HCT116 (cell line): ENCODE results near the gene NDUFA3. TPM values are rescaled to one million over a fixed set of nuclear protein-coding genes. Genes with fewer than 3 reads are reported as not detected.

ENCODE experiments used
- ATAC-seq: fragments of 200-7000 bp; cut with Tn5 transposase; 2 replicates; pipeline ENCODE4 v1.9.1; 2020; ENCODE audit warnings: mild to moderate bottlenecking, moderate library complexity
- BruUV-seq: library from RNA; stranded (reverse); fragments of 400-500 nt; replicated peaks from 2 replicates; lab custom pipeline; 2021; lab: Mats Ljungman, UMichigan
- CTCF ChIA-PET: fragments of 300-600 bp; sonication (Branson Sonifier 250); formaldehyde crosslinking; loops from one replicate; lab custom pipeline; 2021; ENCODE audit warnings: antibody characterized with exemption; lab: Charles Lee
- POLR2A ChIA-PET: fragments of 300-600, 350-600 bp; sonication (Branson Sonifier 250); formaldehyde crosslinking; loops from one replicate; lab custom pipeline; 2021; ENCODE audit warnings: antibody characterized with exemption; lab: Charles Lee
- RAD21 ChIA-PET, 2 experiments: fragments of 300-600 bp; sonication (Branson Sonifier 250); formaldehyde crosslinking; loops; one replicate each; lab custom pipeline; 2023; ENCODE audit warnings: low total read pairs in 2 of 2; ENCODE audit not compliant: uncharacterized antibody in 2 of 2, unreplicated experiment in 2 of 2, low non-redundant PET in 1 of 2; lab: Charles Lee
- DNase-seq: peaks from one replicate; pipeline ENCODE4 v3.0.0-alpha.2; 2010; ENCODE audit warnings: low read depth, low spot score
- H2AFZ ChIP-seq: fragments of 200-600 bp; shearing (Covaris generic), sonication (generic); 2 replicates; pipeline ENCODE4 v1.6.1; 2017; ENCODE audit warnings: low read depth, mixed run types, mixed read lengths, antibody characterized with exemption, low read length; ENCODE audit not compliant: poor library complexity, severe bottlenecking
- H3K27ac ChIP-seq: 2 replicates; pipeline ENCODE4 v1.5.1; 2012; ENCODE audit warnings: low read depth, low read length
- H3K27me3 ChIP-seq: fragments of 200-600 bp; sonication (generic); 2 replicates; pipeline ENCODE4 v1.6.1; 2016; ENCODE audit warnings: mixed run types, low read length, mixed read lengths; ENCODE audit not compliant: insufficient read depth
- H3K36me3 ChIP-seq, 2 experiments: fragments of 200-500 bp in 1 of 2; fragments of 200-600 bp in 1 of 2; sonication (Bioruptor generic) in 1 of 2; sonication (generic) in 1 of 2; 2 replicates each; pipeline versions ENCODE4 v1.5.1 to v1.6.1; 2014 to 2016; ENCODE audit warnings: low read length in 2 of 2, inconsistent platforms in 1 of 2, mixed read lengths in 1 of 2, mixed run types in 1 of 2; ENCODE audit not compliant: insufficient read depth in 2 of 2, control insufficient read depth in 1 of 2
- H3K4me1 ChIP-seq, 2 experiments: fragments of 200-600 bp in 1 of 2; sonication (generic) in 1 of 2; 2 replicates each; pipeline versions ENCODE4 v1.5.1 to v1.6.1; 2012 to 2017; ENCODE audit warnings: low read length in 2 of 2, inconsistent platforms in 1 of 2, mild to moderate bottlenecking in 1 of 2, mixed read lengths in 1 of 2, mixed run types in 1 of 2, moderate library complexity in 1 of 2; ENCODE audit not compliant: insufficient read depth in 2 of 2, control insufficient read depth in 1 of 2
- H3K4me2 ChIP-seq: fragments of 200-600 bp; sonication (generic); 2 replicates; pipeline ENCODE4 v1.6.1; 2017; ENCODE audit warnings: mixed run types, low read length, mixed read lengths
- H3K4me3 ChIP-seq, 2 experiments: fragments of 200-600 bp in 1 of 2; sonication (generic) in 1 of 2; replicated peaks in 1 of 2; 2 replicates each; pipeline ENCODE4 v1.5.1; 2011 to 2016; ENCODE audit warnings: low read length in 2 of 2, control low read depth in 1 of 2, low read depth in 1 of 2, mild to moderate bottlenecking in 1 of 2, mixed read lengths in 1 of 2, mixed run types in 1 of 2
- H3K79me2 ChIP-seq: fragments of 200-600 bp; sonication (generic); 2 replicates; pipeline ENCODE4 v1.6.1; 2017; ENCODE audit warnings: mild to moderate bottlenecking, mixed run types, low read length, moderate library complexity, mixed read lengths; ENCODE audit not compliant: insufficient read depth
- H3K9ac ChIP-seq: fragments of 200-600 bp; sonication (generic); 2 replicates; pipeline ENCODE4 v1.6.1; 2016; ENCODE audit warnings: low read length, mixed read lengths
- H3K9me2 ChIP-seq: fragments of 200-600 bp; sonication (generic), shearing (Covaris generic); 2 replicates; pipeline ENCODE4 v1.6.1; 2017; ENCODE audit warnings: mixed run types, mild to moderate bottlenecking, moderate library complexity; ENCODE audit not compliant: insufficient read depth
- H3K9me3 ChIP-seq, 2 experiments: fragments of 200-500 bp in 1 of 2; fragments of 200-600 bp in 1 of 2; sonication (Bioruptor generic) in 1 of 2; sonication (generic) in 1 of 2; 2 replicates each; pipeline ENCODE4 v1.6.1; 2014 to 2017; ENCODE audit warnings: low read length in 2 of 2, mixed read lengths in 2 of 2, inconsistent platforms in 1 of 2, low read depth in 1 of 2, mild to moderate bottlenecking in 1 of 2, mixed run types in 1 of 2, moderate library complexity in 1 of 2; ENCODE audit not compliant: control insufficient read depth in 1 of 2, insufficient read depth in 1 of 2
- H4K20me1 ChIP-seq: fragments of 200-600 bp; sonication (generic), shearing (Covaris generic); 2 replicates; pipeline ENCODE4 v1.6.1; 2017; ENCODE audit warnings: mixed run types, mild to moderate bottlenecking, moderate library complexity; ENCODE audit not compliant: insufficient read depth
- CEBPB ChIP-seq: IDR thresholded peaks from 2 replicates; pipeline ENCODE4 v1.6.1; 2012; ENCODE audit warnings: low read depth
- EGR1 ChIP-seq: IDR thresholded peaks from 2 replicates; pipeline ENCODE4 v1.6.1; 2012; ENCODE audit warnings: low read depth
- EZH2phosphoT487 ChIP-seq: fragments of 200-600 bp; IDR thresholded peaks from 2 replicates; pipeline ENCODE4 v1.6.1; 2018; ENCODE audit warnings: antibody characterized with exemption, borderline replicate concordance
- POLR2AphosphoS5 ChIP-seq: IDR thresholded peaks from 2 replicates; pipeline ENCODE4 v1.6.1; 2011; ENCODE audit warnings: mild to moderate bottlenecking, low read depth, low read length, moderate library complexity
- SP1 ChIP-seq: IDR thresholded peaks from 2 replicates; pipeline ENCODE4 v1.6.1; 2012; ENCODE audit warnings: low read depth
- SRF ChIP-seq: IDR thresholded peaks from 2 replicates; pipeline ENCODE4 v1.6.1; 2012; ENCODE audit warnings: low read depth
- ZBTB33 ChIP-seq: IDR thresholded peaks from 2 replicates; pipeline ENCODE4 v1.6.1; 2011; ENCODE audit warnings: mild to moderate bottlenecking, low read length, moderate library complexity; ENCODE audit not compliant: insufficient replicate concordance; ENCODE audit errors: extremely low read depth
- ZNF274 ChIP-seq: fragments of 200-500 bp; sonication (Bioruptor generic); IDR thresholded peaks from 2 replicates; pipeline ENCODE4 v1.6.1; 2014; ENCODE audit warnings: mild to moderate bottlenecking, low read depth, low read length, inconsistent platforms
- intact Hi-C: fragments of 100-400 bp; cut with micrococcal nuclease; formaldehyde crosslinking; loops from 2 replicates; pipeline ENCODE4 v1.10.0; 2022
- total RNA-seq: library from RNA; stranded (reverse); gene quantifications from one replicate; pipeline ENCODE4 v1.2.1, GENCODE V29; 2021; ENCODE audit not compliant: unreplicated experiment

NDUFA3 gene
- total RNA-seq, 1 experiment from 2014 or later = 149 TPM

DNA sequence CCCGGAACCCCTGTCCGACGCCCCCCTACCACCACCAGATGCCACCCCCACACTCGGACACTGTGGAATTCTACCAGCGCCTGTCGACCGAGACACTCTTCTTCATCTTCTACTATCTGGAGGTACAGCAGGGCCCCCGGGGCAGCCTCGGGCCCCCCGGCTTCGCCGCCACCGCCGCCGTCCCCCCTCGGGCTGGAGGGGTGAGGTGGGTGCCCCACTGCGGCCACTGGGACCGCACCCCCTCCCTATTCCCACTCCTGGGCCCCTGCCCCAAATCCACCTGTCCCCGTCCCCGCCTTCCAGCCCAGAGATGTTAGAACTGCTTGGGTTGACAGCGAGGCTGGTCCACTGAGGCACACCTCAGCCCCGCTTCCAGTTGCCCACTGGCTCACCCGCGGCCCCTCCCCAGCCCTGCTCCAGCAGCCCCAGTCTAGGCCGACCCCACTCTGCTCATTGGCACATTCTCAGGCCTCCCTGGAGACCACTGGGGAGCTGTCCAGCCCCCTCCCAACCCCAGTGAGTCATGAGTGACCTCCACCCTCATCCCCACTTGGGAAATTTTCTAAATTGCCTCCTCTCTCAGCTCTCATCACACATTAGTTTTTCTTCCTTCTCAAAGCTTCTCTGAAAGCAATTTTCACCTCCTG lies 50.3 kb downstream of the NDUFA3 start:
- Histone ChIP-seq H3K9ac (no peak overlapping the region), H3K9me3 (no peaks in the 10 kb centered on the region), H3K4me3 (no peak overlapping the region), H4K20me1 (no peaks in the 10 kb centered on the region), H3K9me2 (no peaks in the 10 kb centered on the region), H3K36me3 (peaks cover 56 to 69% of the 10 kb centered on the region in 2 experiments; a peak in 3 of 4 replicates), H3K27ac (no peak overlapping the region), H3K4me1 (no peaks in the 10 kb centered on the region; a peak in 1 of 4 replicates), H3K79me2 (no peaks in the 10 kb centered on the region), H3K4me2 (no peak overlapping the region), H3K27me3 (no peaks in the 10 kb centered on the region), H2AFZ (no peak overlapping the region)
- no peak for DNase-seq
- TF ChIP-seq SP1 = no peak
- no peak for TF ChIP-seq SRF
- TF ChIP-seq EGR1 = no peak
- no peak for TF ChIP-seq EZH2phosphoT487
- RAD21 ChIA-PET = no interaction called here
- no peak for ATAC-seq
- POLR2A ChIA-PET = interaction anchor here (0.9 kb wide), 1 partner anchor 16 kb away, joined by 3 read pairs; the partner anchor contains the start of gene CNOT3
- no TSS peak for BruUV-seq
- intact Hi-C loops = no loop called here
- CTCF ChIA-PET = no interaction called here

- no peaks in the 10 kb centered on the region for H3K9me3 ChIP-seq
- no peak for TF ChIP-seq POLR2AphosphoS5
- TF ChIP-seq ZNF274 = no peak
- TF ChIP-seq CEBPB = no peak
- no peak for TF ChIP-seq ZBTB33
- TF ChIP-seq EGR1 = no peak
- no peak overlapping the region for H2AFZ ChIP-seq
- no peaks in the 10 kb centered on the region for H3K9me2 ChIP-seq
- H4K20me1 ChIP-seq = no peaks in the 10 kb centered on the region
- ATAC-seq (0 out of 2 replicates have a peak, but pooled peaks have one; percentile 15), DNase-seq (no peak)
- H3K36me3 ChIP-seq = peaks cover 53 to 67% of the 10 kb centered on the region in 2 experiments; a peak in 3 of 4 replicates
- RAD21 ChIA-PET = no interaction called here
- BruUV-seq = no TSS peak
- peaks cover 7 to 8% of the 10 kb centered on the region in 2 experiments for H3K4me1 ChIP-seq
- H3K27ac ChIP-seq = no peak overlapping the region
- peaks cover 5% of the 10 kb centered on the region for H3K79me2 ChIP-seq
- POLR2A ChIA-PET = interaction anchor here (0.9 kb wide), 1 partner anchor 17 kb away, joined by 3 read pairs; the partner anchor contains the start of gene CNOT3
- intact Hi-C loops = no loop called here
- H3K4me2 ChIP-seq = no peak overlapping the region
- CTCF ChIA-PET = no interaction called here
- no peaks in the 10 kb centered on the region for H3K27me3 ChIP-seq
- no peak overlapping the region for H3K9ac ChIP-seq
- no peak overlapping the region for H3K4me3 ChIP-seq
Measured at GRCh38 chr19:54153731-54154326, 51.2 kb downstream of the NDUFA3 start.
